NCI-H2029 treated with DMSO at 0.1 percent for 48 hours (cell line): ENCODE results near the gene SOX18.
"Not testable (repeated sequence)": the region's sequence is repeated elsewhere in the genome, so short reads cannot be mapped to it uniquely, and the experiment has no call there.

Experiments used
- DNase-seq: peaks from one replicate; lab custom pipeline; 2025; lab: John Stamatoyannopoulos, UW

The SOX18 gene

GRCh38 chr20:64049060-64049877, at the start of gene SOX18:
TSS of gene SOX18 (minus strand) at chr20:64049639. CDS start at chr20:64049516, 123 bp downstream.
- DNase-seq: no peak

DNA sequence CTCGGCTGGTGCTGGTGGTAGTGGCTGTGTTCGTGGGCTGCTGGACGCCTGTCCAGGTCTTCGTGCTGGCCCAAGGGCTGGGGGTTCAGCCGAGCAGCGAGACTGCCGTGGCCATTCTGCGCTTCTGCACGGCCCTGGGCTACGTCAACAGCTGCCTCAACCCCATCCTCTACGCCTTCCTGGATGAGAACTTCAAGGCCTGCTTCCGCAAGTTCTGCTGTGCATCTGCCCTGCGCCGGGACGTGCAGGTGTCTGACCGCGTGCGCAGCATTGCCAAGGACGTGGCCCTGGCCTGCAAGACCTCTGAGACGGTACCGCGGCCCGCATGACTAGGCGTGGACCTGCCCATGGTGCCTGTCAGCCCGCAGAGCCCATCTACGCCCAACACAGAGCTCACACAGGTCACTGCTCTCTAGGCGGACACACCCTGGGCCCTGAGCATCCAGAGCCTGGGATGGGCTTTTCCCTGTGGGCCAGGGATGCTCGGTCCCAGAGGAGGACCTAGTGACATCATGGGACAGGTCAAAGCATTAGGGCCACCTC, 49.1 kb upstream of the SOX18 start:
- no peak for DNase-seq

DNA sequence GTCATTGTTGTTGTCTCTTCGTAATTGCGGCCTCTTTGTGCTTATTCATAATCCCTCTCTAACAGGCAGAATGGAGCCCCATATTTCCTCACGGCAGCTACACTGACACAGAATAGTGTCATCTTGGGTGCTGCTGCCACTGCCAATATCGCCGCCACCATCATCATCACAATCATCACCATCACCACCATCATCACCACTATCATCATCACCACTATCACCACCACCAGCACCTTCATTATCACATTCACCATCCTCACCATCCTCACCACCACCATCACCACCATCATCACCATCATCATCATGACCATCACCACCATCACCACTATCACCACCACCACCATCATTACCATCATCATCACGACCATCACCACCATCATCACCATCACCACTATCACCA, 47.1 kb upstream of the SOX18 start:
- no peak for DNase-seq

GRCh38 chr20:64095927-64096326, 46.5 kb upstream of the SOX18 start:
- DNase-seq: no peak

DNA sequence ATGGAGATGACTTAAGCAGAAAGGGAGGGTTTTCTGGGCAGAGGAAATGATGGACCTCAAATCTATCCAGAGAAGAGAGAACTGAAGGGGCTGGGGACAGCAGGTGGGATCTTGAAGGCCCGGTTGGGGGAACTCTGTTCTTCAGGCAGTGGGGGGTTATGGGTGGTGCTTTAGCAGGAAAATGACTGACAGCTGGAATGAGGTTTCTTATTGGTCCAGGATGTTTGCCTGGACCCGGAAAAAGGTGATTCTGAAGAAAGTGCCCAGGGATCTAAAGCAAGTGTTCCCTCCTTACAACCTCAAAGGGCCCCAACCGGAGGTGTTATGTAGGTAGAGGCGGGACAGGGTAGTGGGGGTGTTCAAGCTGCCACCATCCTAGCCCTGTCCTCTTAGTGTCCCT, 46.0 kb upstream of the SOX18 start:
- no peak for DNase-seq

DNA sequence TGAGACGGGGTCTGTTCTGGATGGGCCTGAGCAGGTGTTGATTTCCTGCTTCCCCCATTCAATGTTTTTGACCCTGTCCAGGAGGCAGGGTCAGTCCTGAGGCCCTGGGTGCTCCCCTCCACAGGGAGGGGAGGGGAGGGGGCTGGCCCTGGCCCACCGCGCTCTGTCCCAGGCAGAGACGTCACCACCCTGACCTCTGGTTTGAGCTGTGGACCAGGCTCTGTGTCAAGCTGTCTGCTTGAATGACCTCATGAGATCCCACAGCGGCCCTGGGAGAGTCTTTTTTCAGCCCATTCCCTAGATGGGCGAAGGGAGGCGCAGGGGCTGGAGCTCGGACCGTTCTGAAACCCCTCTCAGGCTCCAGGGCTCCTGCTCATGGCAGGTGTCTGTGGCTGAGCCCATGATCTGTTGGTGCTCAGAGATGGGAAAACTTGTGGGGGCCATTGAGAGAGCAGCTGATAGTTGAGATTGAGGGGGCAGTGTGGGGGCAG, 43.6 kb upstream of the SOX18 start:
- DNase-seq: no peak

GRCh38 chr20:64092258-64093012, 43.0 kb upstream of the SOX18 start:
- DNase-seq: no peak

DNA sequence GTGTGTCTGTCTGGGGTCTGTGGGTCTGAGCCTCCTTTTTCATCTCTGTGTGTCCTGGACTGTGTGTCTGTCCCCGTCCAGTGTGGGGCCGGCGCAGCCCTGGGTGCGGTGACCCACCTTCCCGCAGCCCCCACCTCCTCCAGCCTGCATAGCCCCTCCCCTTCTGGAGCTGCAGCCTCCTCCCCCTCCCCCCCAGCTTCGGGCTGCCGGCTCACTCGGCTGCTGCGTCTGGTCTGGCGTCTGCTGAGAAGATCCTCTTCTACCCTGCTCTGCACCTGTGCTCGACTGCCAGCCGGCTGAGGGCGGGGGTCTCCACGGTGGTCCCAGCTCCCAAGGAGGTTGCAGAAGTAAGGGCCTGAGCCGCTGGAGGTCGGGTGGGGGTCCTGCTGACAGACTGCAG, 42.3 kb upstream of the SOX18 start:
- DNase-seq: no peak

DNA sequence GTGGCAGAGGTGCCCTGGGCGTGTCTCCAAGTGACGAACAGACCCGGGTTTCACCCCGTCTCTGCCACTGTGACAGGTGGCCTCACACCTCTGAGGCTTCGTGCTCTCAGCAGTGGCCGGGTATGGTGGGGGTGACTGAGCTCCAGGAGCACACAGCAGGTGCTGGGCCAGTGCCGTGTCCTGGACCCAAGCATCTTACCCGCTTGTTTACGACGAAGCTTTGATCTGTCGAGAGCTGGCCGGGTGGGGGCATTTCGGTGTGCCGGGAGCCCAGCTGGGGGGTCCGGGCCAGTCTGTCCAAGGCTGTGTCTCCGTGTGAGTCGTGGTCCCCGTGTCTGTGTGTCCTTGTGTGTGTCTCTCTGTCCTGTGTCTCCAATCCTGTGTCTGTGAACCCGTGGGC, 41.9 kb upstream of the SOX18 start:
- DNase-seq: no peak

- DNase-seq: no peak
Observed at GRCh38 chr20:64090165-64090564, 40.7 kb upstream of the SOX18 start.

DNA sequence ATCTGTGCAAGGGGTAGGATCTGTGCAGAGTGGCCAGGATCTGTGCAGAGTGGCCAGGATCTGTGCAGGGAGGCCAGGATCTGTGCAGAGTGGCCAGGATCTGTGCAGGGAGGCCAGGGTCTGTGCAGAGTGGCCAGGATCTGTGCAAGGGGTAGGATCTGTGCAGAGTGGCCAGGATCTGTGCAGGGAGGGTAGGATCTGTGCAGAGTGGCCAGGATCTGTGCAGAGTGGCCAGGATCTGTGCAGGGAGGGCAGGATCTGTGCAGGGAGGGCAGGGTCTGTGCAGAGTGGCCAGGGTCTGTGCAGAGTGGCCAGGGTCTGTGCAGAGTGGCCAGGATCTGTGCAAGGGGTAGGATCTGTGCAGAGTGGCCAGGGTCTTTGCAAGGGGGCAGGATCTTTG, 39.1 kb upstream of the SOX18 start:
- not testable (repeated sequence) for DNase-seq

GRCh38 chr20:64087226-64087825, 37.9 kb upstream of the SOX18 start:
- not testable (repeated sequence) for DNase-seq

- DNase-seq: no peak
Observed at GRCh38 chr20:64086801-64087200, 37.4 kb upstream of the SOX18 start.

DNA sequence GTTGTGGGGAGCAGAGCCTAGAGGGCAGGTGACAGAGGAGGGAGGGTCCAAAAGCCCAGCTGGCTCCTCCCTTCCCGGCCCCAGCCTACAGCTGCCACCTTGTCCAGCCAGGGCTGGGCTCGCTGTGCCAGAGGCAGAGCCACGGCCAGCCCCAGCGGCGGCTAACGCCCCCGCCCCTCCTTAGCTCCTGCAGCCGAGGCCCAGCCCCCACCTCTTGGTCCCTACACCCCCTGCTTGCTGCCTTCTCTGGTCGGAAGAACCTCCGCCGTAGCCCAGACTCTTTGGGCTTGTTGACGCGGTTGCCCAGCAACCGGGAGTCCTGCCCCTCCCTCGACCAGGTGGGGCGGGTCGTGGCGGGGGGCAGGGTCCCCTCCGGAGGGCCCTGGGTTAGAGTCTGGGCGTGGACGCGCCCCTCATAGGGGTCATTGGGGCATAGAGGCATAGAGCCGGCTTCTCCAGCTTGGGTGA, 35.3 kb upstream of the SOX18 start:
- DNase-seq: no peak

DNA sequence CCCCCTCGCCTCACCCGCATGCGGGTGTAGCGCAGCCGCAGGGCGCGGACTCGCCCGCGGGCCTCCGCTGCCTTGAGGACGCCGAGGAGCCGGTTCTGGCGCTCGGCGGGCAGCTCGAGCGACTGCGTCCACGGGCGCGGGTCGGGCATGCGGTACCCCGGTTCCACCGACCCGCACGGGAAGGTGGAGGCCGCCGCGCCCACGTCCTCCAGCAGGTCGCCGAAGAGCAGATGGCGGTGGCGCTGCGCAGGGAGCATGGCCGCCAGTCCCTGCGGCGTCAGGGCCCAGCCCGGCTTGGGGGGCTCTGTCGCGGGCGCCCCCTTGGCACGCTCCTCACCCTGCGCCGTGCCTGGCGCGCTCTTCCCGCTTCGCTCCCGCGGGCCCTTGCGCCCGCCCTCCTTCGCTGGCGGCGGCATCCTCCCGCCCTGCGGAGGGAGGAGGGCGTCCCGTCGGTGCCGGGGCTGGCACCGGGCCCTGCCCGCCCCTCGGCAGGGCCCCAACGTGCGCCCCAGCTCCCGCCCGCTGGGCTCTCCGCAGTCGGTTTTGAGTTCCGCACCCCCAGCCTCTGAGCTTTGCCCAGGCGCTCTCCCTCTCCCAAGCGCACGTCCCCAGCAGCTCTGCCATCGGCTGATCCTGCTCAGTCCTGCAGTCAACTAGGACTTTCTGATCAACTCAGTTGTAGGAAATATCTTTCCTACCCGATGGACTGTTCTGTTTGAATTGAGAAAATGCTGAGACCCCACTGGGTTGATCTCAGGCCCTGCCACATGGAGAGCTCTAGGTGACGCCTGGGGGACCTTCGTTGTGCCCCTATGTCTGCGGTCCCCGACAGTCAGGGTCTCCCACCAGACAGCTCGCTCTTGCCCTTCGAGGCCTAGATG, 34.6 kb upstream of the SOX18 start, which contains the start of gene LKAAEAR1:
TSS of gene LKAAEAR1 (minus strand) at position 595 of the 881 bp plus-strand sequence. CDS start at position 416, 179 bp downstream.
- DNase-seq: no peak

- DNase-seq: no peak
Observed at GRCh38 chr20:64083378-64083803, 34.0 kb upstream of the SOX18 start.

DNA sequence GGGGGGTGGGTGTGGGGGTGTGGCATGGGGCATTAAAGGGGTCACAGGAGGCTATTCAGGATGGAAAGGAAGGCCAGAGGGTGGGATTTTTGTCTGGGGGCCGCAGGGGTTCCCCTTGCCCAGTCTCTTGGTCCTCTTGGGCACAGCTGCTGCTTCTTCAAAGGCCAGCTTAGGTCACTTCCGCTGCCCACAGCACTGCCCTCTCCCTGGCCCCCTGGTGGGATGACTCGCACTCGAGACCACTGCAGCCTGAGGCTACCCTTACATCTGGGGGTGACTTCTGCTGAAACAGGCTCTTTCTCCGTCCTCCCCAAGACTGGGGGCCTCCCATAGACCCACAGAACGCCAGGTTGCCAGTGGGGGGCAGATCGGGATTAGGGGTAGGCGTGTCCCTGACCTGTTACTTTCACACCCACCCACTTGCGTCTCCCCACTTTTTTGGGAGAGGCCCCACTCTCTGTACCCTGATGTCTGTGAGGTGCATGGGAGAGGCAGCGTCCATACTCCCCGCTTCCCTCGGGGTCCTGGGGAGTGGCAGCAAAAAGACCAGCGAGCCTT, 33.5 kb upstream of the SOX18 start:
- DNase-seq: no peak

GRCh38 chr20:64082126-64082731, 32.8 kb upstream of the SOX18 start:
- no peak for DNase-seq

- no peak for DNase-seq
Observed at GRCh38 chr20:64081624-64081964, 32.2 kb upstream of the SOX18 start.

GRCh38 chr20:64080813-64081623, 31.6 kb upstream of the SOX18 start:
- DNase-seq: no peak
